WTC11 (cell line): ENCODE data around the gene EDDM13.

Experiments used
- AFF4 ChIP-seq: sonication (generic); formaldehyde crosslinking; IDR thresholded peaks from 2 replicates; pipeline ENCODE4 v1.8.1; 2023; ENCODE audit warnings: mild to moderate bottlenecking, missing genetic modification reagents, borderline replicate concordance
- ATF3 ChIP-seq: sonication (generic); formaldehyde crosslinking; conservative IDR thresholded peaks from 2 replicates; pipeline ENCODE4 v1.8.1; 2022; ENCODE audit warnings: mild to moderate bottlenecking, missing genetic modification reagents
- CREB1 ChIP-seq: sonication (generic); formaldehyde crosslinking; IDR thresholded peaks from 2 replicates; pipeline ENCODE4 v1.8.0; 2023; ENCODE audit warnings: mild to moderate bottlenecking, missing genetic modification reagents
- CTCF ChIP-seq: fragments of 200-600 bp; IDR thresholded peaks from 2 replicates; pipeline ENCODE4 v1.8.0; 2022; ENCODE audit warnings: antibody characterized with exemption
- HMGXB4 ChIP-seq: sonication (generic); formaldehyde crosslinking; IDR thresholded peaks from 2 replicates; pipeline ENCODE4 v1.8.1; 2023; ENCODE audit warnings: mild to moderate bottlenecking, moderate library complexity, missing genetic modification reagents
- PRRX2 ChIP-seq: fragments of 250-450 bp; sonication (Bioruptor Pico); IDR thresholded peaks from 2 replicates; pipeline ENCODE4 v1.8.0; 2021; ENCODE audit warnings: mild to moderate bottlenecking

- TF ChIP-seq HMGXB4 = no peak
- no peak for TF ChIP-seq PRRX2 (CRISPR knock-in tag)
- TF ChIP-seq CTCF = no peak
- TF ChIP-seq AFF4 (CRISPR knock-in tag) = no peak
- TF ChIP-seq CREB1 (CRISPR knock-in tag) = no peak
- TF ChIP-seq ATF3 (CRISPR knock-in tag) = no peak
Observed at GRCh38 chr19:56299688-56300087, 27.1 kb downstream of the EDDM13 start.
